Breast epithelium (tissue), 3 donors: ENCODE data around the gene DECR2.

Experiments
- CTCF ChIP-seq, 3 donors: fragments of 450-650 bp; IDR thresholded peaks; one replicate each; pipeline ENCODE4 v1.5.1; 2016 to 2017; ENCODE audit warnings: antibody characterized with exemption in 3 of 3, mild to moderate bottlenecking in 3 of 3, moderate library complexity in 3 of 3
- POLR2A ChIP-seq: fragments of 450-650 bp; IDR thresholded peaks from one replicate; pipeline ENCODE4 v1.6.1; 2016; ENCODE audit warnings: antibody characterized with exemption, mild to moderate bottlenecking, moderate library complexity

DNA sequence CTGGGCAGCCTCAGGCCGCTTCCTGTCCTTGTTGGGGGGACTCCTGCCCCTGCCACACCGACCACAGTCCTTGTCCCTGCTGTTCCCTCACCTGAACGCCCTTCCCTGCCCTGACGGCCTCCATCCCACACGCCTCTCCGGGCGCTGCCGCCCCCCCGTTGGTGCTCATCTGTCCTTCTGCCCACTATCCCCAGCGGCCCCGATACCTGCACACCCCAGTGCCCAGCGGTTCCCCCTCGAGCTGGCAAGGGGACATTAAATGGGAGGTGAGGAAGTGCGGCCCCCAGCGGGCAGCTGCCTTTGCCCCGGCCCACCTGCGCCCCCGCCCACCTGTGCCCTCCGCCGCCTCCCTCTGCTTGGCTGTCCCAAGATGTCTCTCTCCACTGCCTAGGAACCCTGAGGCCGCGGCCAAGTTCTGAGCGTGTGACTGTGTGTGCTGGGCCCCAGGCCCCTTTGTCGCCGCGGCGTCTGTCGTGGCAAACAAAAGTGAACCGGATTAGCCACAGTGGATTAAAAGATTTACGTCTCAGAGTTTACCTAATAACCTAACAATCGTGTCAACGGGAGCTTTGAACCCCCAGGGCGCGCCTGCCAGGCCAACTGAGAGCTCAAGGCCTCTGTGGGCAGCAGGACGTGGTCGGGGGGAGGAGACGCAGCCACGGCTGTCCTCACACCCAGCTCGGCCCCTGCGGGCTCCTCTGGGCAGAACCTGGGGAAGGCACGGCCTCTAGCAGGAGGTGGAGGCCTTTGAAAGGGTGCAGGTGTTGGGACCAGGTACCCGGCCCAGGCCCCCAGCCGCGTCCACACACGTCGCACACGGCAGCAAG, 41.6 kb upstream of the DECR2 start:
- TF ChIP-seq CTCF (IDR thresholded peaks at IDR 0.05) (no peak), POLR2A (no peak)
